Fibroblast of villous mesenchyme (primary cell): ENCODE measurements around the gene PPP6R3. TPM values are rescaled to one million over a fixed set of nuclear protein-coding genes. Genes with fewer than 3 reads are reported as not detected.

Experiments
- DNase-seq: peaks from one replicate; pipeline ENCODE4 v3.0.0-alpha.2; 2010; ENCODE audit warnings: low read depth
- H3K4me3 ChIP-seq: 2 replicates; pipeline ENCODE4 v1.5.1; 2011; ENCODE audit warnings: low read depth, mild to moderate bottlenecking, low read length
- total RNA-seq: library from RNA; depleted of rRNA; stranded (reverse); fragments of >200 nt; gene quantifications from 2 replicates; pipeline ENCODE4 v1.2.3, GENCODE V29; 2012
- TF ChIP-seq, protein P1 (sequence below): IDR thresholded peaks from 2 replicates; pipeline ENCODE4 v1.5.1; 2012; ENCODE audit warnings: low read depth, mild to moderate bottlenecking, low read length; ENCODE audit not compliant: insufficient read depth

PPP6R3 gene
- total RNA-seq, 1 donor: 218 TPM

GRCh38 chr11:68524681-68525080 lies 64.1 kb downstream of the PPP6R3 start:
- H3K4me3 ChIP-seq: no peak overlapping the region
- TF ChIP-seq, protein P1, sequence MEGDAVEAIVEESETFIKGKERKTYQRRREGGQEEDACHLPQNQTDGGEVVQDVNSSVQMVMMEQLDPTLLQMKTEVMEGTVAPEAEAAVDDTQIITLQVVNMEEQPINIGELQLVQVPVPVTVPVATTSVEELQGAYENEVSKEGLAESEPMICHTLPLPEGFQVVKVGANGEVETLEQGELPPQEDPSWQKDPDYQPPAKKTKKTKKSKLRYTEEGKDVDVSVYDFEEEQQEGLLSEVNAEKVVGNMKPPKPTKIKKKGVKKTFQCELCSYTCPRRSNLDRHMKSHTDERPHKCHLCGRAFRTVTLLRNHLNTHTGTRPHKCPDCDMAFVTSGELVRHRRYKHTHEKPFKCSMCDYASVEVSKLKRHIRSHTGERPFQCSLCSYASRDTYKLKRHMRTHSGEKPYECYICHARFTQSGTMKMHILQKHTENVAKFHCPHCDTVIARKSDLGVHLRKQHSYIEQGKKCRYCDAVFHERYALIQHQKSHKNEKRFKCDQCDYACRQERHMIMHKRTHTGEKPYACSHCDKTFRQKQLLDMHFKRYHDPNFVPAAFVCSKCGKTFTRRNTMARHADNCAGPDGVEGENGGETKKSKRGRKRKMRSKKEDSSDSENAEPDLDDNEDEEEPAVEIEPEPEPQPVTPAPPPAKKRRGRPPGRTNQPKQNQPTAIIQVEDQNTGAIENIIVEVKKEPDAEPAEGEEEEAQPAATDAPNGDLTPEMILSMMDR: no peak
- no peak for DNase-seq

DNA sequence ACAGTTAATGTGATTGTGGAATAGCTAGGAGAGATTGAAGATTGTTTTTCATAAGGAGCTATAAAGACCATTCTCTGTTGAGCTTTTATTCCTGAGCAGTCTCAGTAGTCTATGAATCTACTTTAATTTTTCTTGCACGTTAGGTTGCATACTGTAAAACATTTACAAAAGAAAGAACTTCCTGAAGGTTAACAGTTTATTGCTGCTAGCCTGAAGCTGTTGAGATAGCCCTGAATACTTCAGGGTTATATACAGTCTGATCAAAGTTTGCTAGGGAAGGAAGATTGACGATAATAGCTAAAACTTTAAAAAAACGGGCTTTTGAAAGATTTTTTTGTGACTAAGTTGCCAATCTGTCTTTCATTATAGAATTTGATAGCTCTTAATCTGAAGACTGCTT lies 64.8 kb downstream of the PPP6R3 start:
- DNase-seq: no peak
- TF ChIP-seq, protein P1: no peak
- no peak overlapping the region for H3K4me3 ChIP-seq

GRCh38 chr11:68525930-68526329 lies 65.4 kb downstream of the PPP6R3 start:
- no peak for DNase-seq
- H3K4me3 ChIP-seq: no peak overlapping the region
- TF ChIP-seq, protein P1: no peak

DNA sequence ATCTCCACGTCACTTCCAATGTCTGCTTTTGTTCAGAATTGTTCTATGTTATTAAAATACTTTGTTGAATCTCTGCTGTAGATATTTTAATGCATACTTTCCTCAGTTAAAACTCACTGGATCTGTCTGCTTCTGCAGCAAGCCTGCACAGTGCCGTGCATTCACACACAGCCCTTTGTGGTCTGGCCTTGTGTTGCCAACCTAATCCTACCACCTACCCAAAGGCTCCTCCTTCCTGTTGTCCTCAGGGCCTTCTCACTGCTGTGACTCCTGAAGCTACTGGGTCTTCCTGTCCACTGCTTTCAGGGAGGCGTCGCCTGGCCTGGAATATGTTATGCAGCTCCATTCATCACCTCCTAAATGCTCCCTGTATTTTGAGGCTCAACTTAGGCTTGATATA lies 67.0 kb downstream of the PPP6R3 start:
- TF ChIP-seq, protein P1: no peak
- no peak overlapping the region for H3K4me3 ChIP-seq
- DNase-seq: no peak

DNA sequence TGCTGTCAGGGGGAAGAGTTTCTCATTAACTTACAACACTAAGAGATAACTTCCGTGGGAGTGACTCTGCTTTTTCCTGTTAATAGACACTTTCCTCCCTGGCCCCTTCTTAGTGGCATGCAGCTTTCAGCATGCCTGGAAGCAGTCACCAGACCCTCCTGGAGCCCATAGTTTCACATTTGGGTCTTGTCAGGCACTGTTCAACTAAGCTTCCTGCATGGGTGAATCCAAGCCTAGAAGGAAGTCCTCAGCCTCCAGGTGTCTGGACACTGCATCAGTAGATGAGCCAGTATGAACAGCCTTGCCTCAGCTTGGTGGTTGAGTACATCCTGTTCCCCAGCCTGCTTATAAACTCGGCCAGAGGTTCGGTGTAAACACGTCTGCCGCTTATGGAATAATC lies 68.1 kb downstream of the PPP6R3 start:
- H3K4me3 ChIP-seq: no peak overlapping the region
- TF ChIP-seq, protein P1: no peak
- peak; percentile 47 for DNase-seq

DNA sequence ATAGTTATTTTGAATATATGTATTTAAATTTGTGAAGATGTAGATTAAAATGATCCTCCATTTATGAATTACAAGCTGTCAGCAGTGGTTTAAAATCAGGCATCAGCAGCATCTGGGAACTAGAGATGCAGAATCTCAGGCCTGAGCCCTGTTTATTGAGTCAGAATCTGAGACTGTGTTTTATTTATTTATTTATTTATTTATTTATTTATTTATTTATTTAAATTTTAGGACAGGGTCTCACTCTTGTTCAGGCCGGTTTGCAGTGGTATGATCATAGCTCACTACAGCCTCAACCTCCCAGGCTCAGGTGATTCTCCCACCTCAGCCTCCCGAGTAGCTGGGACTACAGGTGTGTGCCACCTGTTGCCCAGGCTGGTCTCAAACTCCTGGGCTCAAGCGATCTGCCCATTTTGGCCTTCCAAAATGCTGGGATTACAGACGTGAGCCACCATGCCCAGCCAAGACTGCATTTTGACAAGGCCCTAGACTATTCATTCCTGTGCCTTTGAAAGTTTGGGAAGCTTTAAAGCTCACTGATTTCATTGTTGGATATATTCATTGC lies 70.7 kb downstream of the PPP6R3 start:
- TF ChIP-seq, protein P1: no peak
- no peak for DNase-seq
- no peak overlapping the region for H3K4me3 ChIP-seq

DNA sequence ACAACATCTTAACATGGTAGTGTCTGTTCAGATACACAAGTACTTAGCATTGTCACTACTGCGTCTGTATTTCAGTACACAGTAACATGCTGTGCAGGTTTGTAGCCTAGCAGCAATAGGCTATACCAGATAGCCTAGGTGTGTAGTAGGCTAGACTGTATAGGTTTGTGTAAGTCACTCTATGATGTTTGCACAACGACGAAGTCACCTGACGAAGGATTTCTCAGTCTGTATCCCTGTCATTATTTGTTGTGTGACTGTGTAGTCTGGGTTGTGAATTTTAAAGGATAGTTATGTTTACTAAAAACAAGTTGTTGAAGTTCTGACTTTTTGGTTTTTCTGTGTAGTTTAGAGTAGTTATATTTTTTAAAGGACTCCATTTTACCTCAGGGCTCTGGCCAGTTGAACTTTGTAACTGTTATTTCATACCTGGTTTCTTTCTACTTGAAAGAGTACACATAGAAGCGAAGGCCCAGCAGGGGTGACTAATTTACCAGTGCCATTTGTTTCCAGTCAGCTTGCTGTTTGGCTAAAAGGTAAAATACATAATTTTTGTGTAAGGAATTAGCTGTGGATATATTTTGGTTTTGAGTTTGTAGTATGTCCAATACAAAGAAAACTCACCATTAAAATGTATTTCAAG lies 72.3 kb downstream of the PPP6R3 start:
- TF ChIP-seq, protein P1: no peak
- H3K4me3 ChIP-seq: no peak overlapping the region
- no peak for DNase-seq
